NB4 (cell line): ENCODE data around the gene FREY1.

Source experiments
- CTCF ChIP-seq: IDR thresholded peaks from one replicate; pipeline ENCODE4 v1.5.1; 2012; ENCODE audit warnings: low read depth, low read length
- POLR2A ChIP-seq: IDR thresholded peaks from 2 replicates; pipeline ENCODE4 v1.6.1; 2011; ENCODE audit warnings: mild to moderate bottlenecking; ENCODE audit not compliant: insufficient read length; ENCODE audit errors: extremely low read depth
- TF ChIP-seq, protein P1 (sequence below): IDR thresholded peaks from 2 replicates; pipeline ENCODE4 v1.6.1; 2011; ENCODE audit warnings: low read depth, low read length

DNA sequence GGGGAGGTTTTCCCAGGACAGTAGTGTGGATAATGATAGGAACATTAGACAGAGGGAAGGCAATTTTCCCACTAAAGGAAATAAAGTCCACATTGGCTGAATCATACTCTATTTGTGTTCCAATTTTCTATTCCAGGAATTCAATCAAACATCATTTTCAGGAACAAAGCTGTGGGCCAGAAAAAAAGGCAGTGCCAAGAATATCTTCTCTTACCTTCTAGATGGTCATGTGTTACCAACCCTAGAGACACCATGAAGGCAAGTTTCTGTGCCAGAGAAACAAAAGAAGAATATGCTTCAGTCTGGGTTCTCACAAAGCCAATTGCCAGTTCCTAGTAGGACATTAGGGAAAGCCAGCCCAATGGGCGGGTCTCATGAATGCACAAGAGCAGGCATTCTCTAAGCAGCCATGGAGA, 42.9 kb upstream of the FREY1 start:
- TF ChIP-seq CTCF (no peak), POLR2A (no peak)
- TF ChIP-seq, protein P1, sequence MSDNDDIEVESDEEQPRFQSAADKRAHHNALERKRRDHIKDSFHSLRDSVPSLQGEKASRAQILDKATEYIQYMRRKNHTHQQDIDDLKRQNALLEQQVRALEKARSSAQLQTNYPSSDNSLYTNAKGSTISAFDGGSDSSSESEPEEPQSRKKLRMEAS, result no peak
